H1 (cell line): ENCODE measurements around the gene CBS. TPM values are rescaled to one million over a fixed set of nuclear protein-coding genes. Genes with fewer than 3 reads are reported as not detected.
"Not testable (repeated sequence)": the region's sequence is repeated elsewhere in the genome, so short reads cannot be mapped to it uniquely, and the experiment has no call there.

Source experiments
- CTCF ChIA-PET: fragments of 300-600 bp; sonication (Branson Sonifier 250); formaldehyde crosslinking; loops from one replicate; lab custom pipeline; 2021; ENCODE audit not compliant: partially characterized antibody; lab: Charles Lee
- POLR2A ChIA-PET: fragments of 300-600 bp; sonication (Branson Sonifier 250); formaldehyde crosslinking; loops from one replicate; lab custom pipeline; 2021; ENCODE audit warnings: inconsistent platforms; ENCODE audit not compliant: partially characterized antibody; lab: Charles Lee
- DNase-seq, 2 experiments: peaks; one replicate each; pipeline versions ENCODE4 v3.0.0 to v3.0.0-alpha.2; 2010 to 2022; ENCODE audit warnings: low spot score in 2 of 2, low read depth in 1 of 2, mixed read lengths in 1 of 2
- FAIRE-seq: peaks from 2 replicates; lab custom pipeline; 2011; peaks lifted over from hg19 to GRCh38; lab: Jason Lieb, UNC
- H2AFZ ChIP-seq: 2 replicates; pipeline ENCODE4 v1.8.1; 2012; ENCODE audit warnings: low read length, inconsistent platforms
- H2AK5ac ChIP-seq: 2 replicates; pipeline ENCODE4 v1.6.1; 2013; ENCODE audit warnings: low read depth, low read length
- H2BK120ac ChIP-seq: replicated peaks from 2 replicates; pipeline ENCODE3; 2013; ENCODE audit warnings: low read depth, low read length, inconsistent platforms
- H2BK12ac ChIP-seq: 2 replicates; pipeline ENCODE4 v1.6.1; 2013; ENCODE audit warnings: low read depth, low read length
- H2BK15ac ChIP-seq: 2 replicates; pipeline ENCODE4 v1.6.1; 2013; ENCODE audit warnings: low read length
- H2BK20ac ChIP-seq: 2 replicates; pipeline ENCODE4 v1.6.1; 2013; ENCODE audit warnings: low read length
- H2BK5ac ChIP-seq: 2 replicates; pipeline ENCODE4 v1.6.1; 2013; ENCODE audit warnings: low read depth, low read length
- H3K14ac ChIP-seq: 2 replicates; pipeline ENCODE4 v1.6.1; 2013; ENCODE audit warnings: inconsistent platforms; ENCODE audit not compliant: insufficient read length
- H3K18ac ChIP-seq: 2 replicates; pipeline ENCODE4 v1.6.1; 2013; ENCODE audit warnings: low read length; ENCODE audit errors: extremely low read depth
- H3K23ac ChIP-seq: 2 replicates; pipeline ENCODE4 v1.6.1; 2013; ENCODE audit warnings: inconsistent platforms; ENCODE audit not compliant: insufficient read length
- H3K23me2 ChIP-seq: 2 replicates; pipeline ENCODE4 v1.6.1; 2013; ENCODE audit warnings: low read depth, low read length
- H3K27ac ChIP-seq: 2 replicates; pipeline ENCODE4 v1.6.1; 2011; ENCODE audit warnings: low read depth, low read length, inconsistent platforms
- H3K27me3 ChIP-seq, 4 experiments: replicated peaks in 1 of 4; 1 replicate in 1 of 4; 2 replicates in 3 of 4; pipeline versions ENCODE4 v1.6.1 to v1.8.1; 2011 to 2013; ENCODE audit warnings: low read length in 3 of 4, mild to moderate bottlenecking in 3 of 4, inconsistent platforms in 2 of 4, mixed read lengths in 2 of 4, moderate library complexity in 1 of 4; ENCODE audit not compliant: control insufficient read depth in 3 of 4, insufficient read depth in 3 of 4; ENCODE audit errors: extremely low read depth in 1 of 4
- H3K36me3 ChIP-seq, 4 experiments: 2 replicates each; pipeline versions ENCODE4 v1.6.1 to v1.8.1; 2011 to 2013; ENCODE audit warnings: mild to moderate bottlenecking in 4 of 4, low read length in 3 of 4, moderate library complexity in 2 of 4, control low read depth in 1 of 4, inconsistent platforms in 1 of 4; ENCODE audit not compliant: insufficient read depth in 4 of 4, control insufficient read depth in 2 of 4
- H3K4ac ChIP-seq: replicated peaks from 2 replicates; pipeline ENCODE3; 2013; ENCODE audit warnings: low read length, low read depth, mixed read lengths, inconsistent platforms; ENCODE audit not compliant: insufficient read length
- H3K4me1 ChIP-seq, 4 experiments: replicated peaks in 1 of 4; 1 replicate in 1 of 4; 2 replicates in 3 of 4; pipeline versions ENCODE4 v1.6.1 to v1.8.1; 2011 to 2013; ENCODE audit warnings: low read length in 3 of 4, inconsistent platforms in 2 of 4, mixed read lengths in 1 of 4; ENCODE audit not compliant: insufficient read depth in 4 of 4, control insufficient read depth in 3 of 4
- H3K4me2 ChIP-seq, 2 experiments: 2 replicates each; pipeline versions ENCODE4 v1.6.1 to v1.8.1; 2011 to 2013; ENCODE audit warnings: low read depth in 2 of 2, low read length in 2 of 2, control low read depth in 1 of 2, inconsistent platforms in 1 of 2, mild to moderate bottlenecking in 1 of 2; ENCODE audit not compliant: insufficient read depth in 1 of 2
- H3K4me3 ChIP-seq, 4 experiments: fragments of 200-600, 300-600 bp in 1 of 4; sonication (generic), shearing (Covaris generic), sonication (Bioruptor Twin) in 1 of 4; 2 replicates each; pipeline versions ENCODE4 v1.5.1 to v1.8.1; 2011 to 2016; ENCODE audit warnings: low read length in 4 of 4, low read depth in 3 of 4, control low read depth in 2 of 4, inconsistent platforms in 2 of 4, mild to moderate bottlenecking in 2 of 4, mixed read lengths in 1 of 4, moderate library complexity in 1 of 4; ENCODE audit not compliant: insufficient read depth in 2 of 4; ENCODE audit errors: extremely low read depth in 1 of 4
- H3K56ac ChIP-seq: replicated peaks from 2 replicates; pipeline ENCODE3; 2013; ENCODE audit warnings: low read depth, mild to moderate bottlenecking, mixed read lengths, low read length, inconsistent platforms; ENCODE audit not compliant: insufficient read length
- H3K79me1 ChIP-seq: 2 replicates; pipeline ENCODE4 v1.6.1; 2013; ENCODE audit warnings: low read depth, low read length, control low read depth
- H3K79me2 ChIP-seq, 2 experiments: 2 replicates each; pipeline versions ENCODE4 v1.6.1 to v1.8.1; 2012 to 2013; ENCODE audit warnings: low read length in 2 of 2, mild to moderate bottlenecking in 2 of 2, inconsistent platforms in 1 of 2; ENCODE audit not compliant: insufficient read depth in 2 of 2, control insufficient read depth in 1 of 2
- H3K9ac ChIP-seq, 4 experiments: replicated peaks in 1 of 4; 1 replicate in 1 of 4; 2 replicates in 3 of 4; pipeline versions ENCODE4 v1.6.1 to v1.8.1; 2011 to 2013; ENCODE audit warnings: low read depth in 3 of 4, low read length in 3 of 4, control low read depth in 2 of 4, mild to moderate bottlenecking in 2 of 4, moderate library complexity in 2 of 4, inconsistent platforms in 1 of 4; ENCODE audit errors: extremely low read depth in 1 of 4
- H3K9me3 ChIP-seq, 2 experiments: 2 replicates each; pipeline versions ENCODE4 v1.6.1 to v1.8.1; 2012 to 2013; ENCODE audit warnings: mild to moderate bottlenecking in 2 of 2, moderate library complexity in 2 of 2, control low read depth in 1 of 2, inconsistent platforms in 1 of 2, low read depth in 1 of 2, low read length in 1 of 2, mixed read lengths in 1 of 2; ENCODE audit not compliant: insufficient read depth in 2 of 2
- H4K20me1 ChIP-seq, 2 experiments: replicated peaks in 1 of 2; 2 replicates each; pipeline versions ENCODE3 to v1.8.1; 2011 to 2013; ENCODE audit warnings: inconsistent platforms in 2 of 2, low read length in 2 of 2, mild to moderate bottlenecking in 1 of 2; ENCODE audit not compliant: insufficient read depth in 2 of 2, control insufficient read depth in 1 of 2
- H4K5ac ChIP-seq: 2 replicates; pipeline ENCODE4 v1.6.1; 2013; ENCODE audit warnings: low read length, low read depth, mixed read lengths, inconsistent platforms; ENCODE audit not compliant: insufficient read length
- H4K8ac ChIP-seq: 2 replicates; pipeline ENCODE4 v1.8.0; 2013; ENCODE audit warnings: mild to moderate bottlenecking, moderate library complexity, low read length, inconsistent platforms; ENCODE audit not compliant: insufficient read depth; ENCODE audit errors: extremely low read depth
- H4K91ac ChIP-seq: replicated peaks from 2 replicates; pipeline ENCODE3; 2013; ENCODE audit warnings: low read length, mixed read lengths, inconsistent platforms; ENCODE audit not compliant: insufficient read length
- WGBS, 2 experiments: shearing (Covaris generic) in 1 of 2; methylation state at CpG; one replicate each; pipeline versions ENCODE4 v1.1.6 to v1.1.7; 2013 to 2015; ENCODE audit warnings: low lambda C conversion rate in 2 of 2, mixed read lengths in 2 of 2, inconsistent platforms in 1 of 2, low coverage in 1 of 2, missing lambda C conversion rate in 1 of 2; ENCODE audit not compliant: insufficient replicate concordance in 2 of 2, insufficient coverage in 1 of 2, insufficient read length in 1 of 2; ENCODE audit errors: extremely low coverage in 1 of 2, missing lambda C conversion rate in 1 of 2; 5-methylcytosine and 5-hydroxymethylcytosine counted together
- polyA plus RNA-seq, 7 experiments: library from polyadenylated mRNA; depleted of rRNA in 3 of 7; stranded (reverse) in 5 of 7; unstranded in 2 of 7; fragments of >200 nt in 5 of 7; fragments of 200-250 nt in 2 of 7; gene quantifications; 1 replicate in 5 of 7; 2 replicates in 1 of 7; 4 replicates in 1 of 7; pipeline versions ENCODE4 v1.2.1 to v1.2.3, GENCODE V29; 2011 to 2013; ENCODE audit warnings: missing spikeins in 2 of 7, mixed read lengths in 2 of 7
- total RNA-seq: library from RNA; stranded (reverse); fragmentation: NEBNext Ultra II Directional; extraction: Animal tissue kit (Norgen Biotek cat#: 25700); gene quantifications from 2 replicates; pipeline ENCODE4 v1.2.1, GENCODE V29; 2021

The CBS gene
- total and polyA plus RNA-seq, 2 of the 8 experiments (the other 6 are each of a cell fraction or from before 2014, with no cell fraction given): 114 to 455 TPM

- H3K27me3 ChIP-seq, H3K56ac ChIP-seq, H3K9me3 ChIP-seq, H2BK20ac ChIP-seq, H4K8ac ChIP-seq, H3K4me1 ChIP-seq, H3K14ac ChIP-seq, H4K5ac ChIP-seq, H3K79me1 ChIP-seq, H3K36me3 ChIP-seq, H4K20me1 ChIP-seq, H2BK5ac ChIP-seq, H3K4me3 ChIP-seq, H2BK15ac ChIP-seq, H2BK12ac ChIP-seq, CTCF ChIA-PET, H3K27ac ChIP-seq, H3K9ac ChIP-seq, H4K91ac ChIP-seq, POLR2A ChIA-PET, H2AFZ ChIP-seq, H3K79me2 ChIP-seq, FAIRE-seq, H3K4ac ChIP-seq, DNase-seq, H3K4me2 ChIP-seq, H3K23me2 ChIP-seq, H2BK120ac ChIP-seq, H3K18ac ChIP-seq, H2AK5ac ChIP-seq, H3K23ac ChIP-seq: not testable (repeated sequence)
- WGBS, 2 experiments: no CpG with 5 or more reads among the region's 5 CpGs
These were observed 26.0 kb upstream of the CBS start for GRCh38 chr21:43101676-43102075.

GRCh38 chr21:43101000-43101399 is 25.4 kb upstream of the CBS start:
- H2AFZ ChIP-seq, H3K9me3 ChIP-seq, H3K27me3 ChIP-seq, H3K4me1 ChIP-seq, H2BK12ac ChIP-seq, H3K27ac ChIP-seq, H3K79me2 ChIP-seq, H3K9ac ChIP-seq, CTCF ChIA-PET, DNase-seq, H4K91ac ChIP-seq, H3K18ac ChIP-seq, H3K4me2 ChIP-seq, H2BK120ac ChIP-seq, H4K8ac ChIP-seq, H2BK15ac ChIP-seq, POLR2A ChIA-PET, H3K56ac ChIP-seq, H2BK5ac ChIP-seq, H3K36me3 ChIP-seq, H3K23me2 ChIP-seq, H3K79me1 ChIP-seq, H2AK5ac ChIP-seq, H3K4me3 ChIP-seq, H3K4ac ChIP-seq, H4K20me1 ChIP-seq, H3K14ac ChIP-seq, H3K23ac ChIP-seq, FAIRE-seq, H4K5ac ChIP-seq, H2BK20ac ChIP-seq: not testable (repeated sequence)
- no CpG with 5 or more reads among the region's 7 CpGs for WGBS, 2 experiments
